HepG2 (cell line): ENCODE results near the gene KLF6. TPM values are rescaled to one million over a fixed set of nuclear protein-coding genes. Genes with fewer than 3 reads are reported as not detected.

Experiments used
- HNRNPK ChIP-seq: fragments of 200-400 bp; formaldehyde crosslinking; IDR thresholded peaks from 2 replicates; pipeline ENCODE4 v1.6.1; 2018; ENCODE audit warnings: low read length, low read depth, moderate library complexity, mild to moderate bottlenecking; ENCODE audit not compliant: poor library complexity, severe bottlenecking
- MYC ChIP-seq: sonication (generic); formaldehyde crosslinking; IDR thresholded peaks from 2 replicates; pipeline ENCODE4 v1.9.0; 2021; ENCODE audit warnings: missing genetic modification reagents, borderline replicate concordance
- NAIF1 ChIP-seq: sonication (generic); formaldehyde crosslinking; IDR thresholded peaks from 2 replicates; pipeline ENCODE4 v1.5.0; 2020; ENCODE audit warnings: mild to moderate bottlenecking, missing genetic modification reagents, borderline replicate concordance
- ZNF235 ChIP-seq: sonication (generic); formaldehyde crosslinking; IDR thresholded peaks from 2 replicates; pipeline ENCODE4 v1.8.1; 2023; ENCODE audit warnings: mild to moderate bottlenecking, missing genetic modification reagents, borderline replicate concordance
- ZNF768 ChIP-seq: sonication (generic); formaldehyde crosslinking; IDR thresholded peaks from 2 replicates; pipeline ENCODE4 v1.4.0; 2020; ENCODE audit warnings: missing genetic modification reagents
- ZNF788 ChIP-seq: sonication (generic); formaldehyde crosslinking; IDR thresholded peaks from 2 replicates; pipeline ENCODE4 v1.5.0; 2020; ENCODE audit warnings: mild to moderate bottlenecking, missing genetic modification reagents, borderline replicate concordance
- polyA plus RNA-seq, 8 experiments: library from polyadenylated mRNA; depleted of rRNA in 3 of 8; stranded (reverse) in 7 of 8; unstranded in 1 of 8; fragments of >200 nt; fragmentation: Illumina TruSeq in 4 of 8; extraction: Trizol in 4 of 8; gene quantifications; 2 replicates each; pipeline versions ENCODE4 v1.2.1 to v1.2.3, GENCODE V29; 2011 to 2016; ENCODE audit warnings: low read depth in 4 of 8, missing spikeins in 1 of 8, mixed read lengths in 1 of 8; ENCODE audit not compliant: insufficient read depth in 1 of 8
- total RNA-seq, 5 experiments: library from RNA; depleted of rRNA; stranded (reverse); fragments of >200 nt; fragmentation: Illumina TruSeq; extraction: Trizol; gene quantifications; 2 replicates each; pipeline ENCODE4 v1.2.3, GENCODE V29; 2016; ENCODE audit warnings: low read depth in 1 of 5
- TF ChIP-seq, protein P1 (sequence below): sonication (generic); formaldehyde crosslinking; IDR thresholded peaks from 2 replicates; pipeline ENCODE4 v1.5.0; 2020; ENCODE audit warnings: missing genetic modification reagents
- TF ChIP-seq, protein P2 (sequence below), 2 experiments: fragments of 450-650 bp in 1 of 2; sonication (generic) in 1 of 2; formaldehyde crosslinking; IDR thresholded peaks; 2 replicates each; pipeline versions ENCODE4 v1.5.0 to v1.8.0; 2020 to 2022; ENCODE audit warnings: mild to moderate bottlenecking in 1 of 2, missing genetic modification reagents in 1 of 2
- TF ChIP-seq, protein P3 (sequence below): sonication (generic); formaldehyde crosslinking; IDR thresholded peaks from 2 replicates; pipeline ENCODE4 v1.8.0; 2022; ENCODE audit warnings: missing genetic modification reagents, mild to moderate bottlenecking, borderline replicate concordance
- TF ChIP-seq, protein P4 (sequence below): sonication (generic); formaldehyde crosslinking; IDR thresholded peaks from 2 replicates; pipeline ENCODE4 v1.9.0; 2021; ENCODE audit warnings: mild to moderate bottlenecking, missing genetic modification reagents
- TF ChIP-seq, protein P5 (sequence below): IDR thresholded peaks from 2 replicates; pipeline ENCODE4 v1.6.1; 2016; ENCODE audit warnings: low read depth, missing genetic modification reagents, missing compliant biosample characterization

KLF6 gene
- total and polyA plus RNA-seq, 2 of the 13 experiments (the other 11 are each of a cell fraction or from before 2014, with no cell fraction given) = 27.0 to 71.9 TPM

DNA sequence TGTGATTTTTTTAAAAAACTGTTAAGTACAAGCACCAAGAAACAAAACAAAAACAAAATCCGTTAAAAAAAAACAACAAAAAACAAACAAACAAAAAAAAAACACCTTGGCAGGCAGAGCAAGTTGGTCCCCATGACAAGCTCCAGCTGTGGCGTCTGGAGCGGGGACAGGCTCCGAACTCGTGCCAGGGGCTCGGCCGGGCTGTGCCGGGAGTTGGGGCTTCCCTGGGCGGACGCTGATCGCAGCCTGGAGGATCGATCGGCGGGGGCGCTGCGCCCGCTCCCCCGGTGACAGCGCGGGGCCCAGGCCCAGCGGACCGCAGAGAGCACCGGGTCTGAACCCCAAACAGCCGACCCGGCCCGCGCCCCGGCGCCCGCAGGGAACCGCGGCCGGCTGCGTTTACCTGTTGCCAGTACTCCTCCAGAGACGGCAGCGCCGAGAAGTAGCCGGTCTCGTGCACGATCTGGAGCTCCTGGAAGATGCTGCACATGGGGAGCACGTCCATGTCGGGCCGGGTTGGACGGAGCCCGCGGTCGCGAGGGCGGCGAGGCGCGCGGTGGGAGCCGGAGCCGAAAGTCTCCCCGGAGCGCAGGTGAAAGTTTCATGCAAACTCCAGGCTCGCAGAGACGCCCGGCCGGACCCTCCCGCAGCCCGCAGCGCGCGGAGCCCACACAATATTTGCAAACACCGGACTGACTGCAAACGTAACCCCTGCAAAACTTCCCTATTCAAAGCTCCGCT is at the start of gene KLF6 (continued):
- TF ChIP-seq, protein P1, sequence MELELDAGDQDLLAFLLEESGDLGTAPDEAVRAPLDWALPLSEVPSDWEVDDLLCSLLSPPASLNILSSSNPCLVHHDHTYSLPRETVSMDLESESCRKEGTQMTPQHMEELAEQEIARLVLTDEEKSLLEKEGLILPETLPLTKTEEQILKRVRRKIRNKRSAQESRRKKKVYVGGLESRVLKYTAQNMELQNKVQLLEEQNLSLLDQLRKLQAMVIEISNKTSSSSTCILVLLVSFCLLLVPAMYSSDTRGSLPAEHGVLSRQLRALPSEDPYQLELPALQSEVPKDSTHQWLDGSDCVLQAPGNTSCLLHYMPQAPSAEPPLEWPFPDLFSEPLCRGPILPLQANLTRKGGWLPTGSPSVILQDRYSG (CRISPR knock-in tag) = peak; percentile 49; the same call in 1 of the 2 replicates
- TF ChIP-seq, protein P2, sequence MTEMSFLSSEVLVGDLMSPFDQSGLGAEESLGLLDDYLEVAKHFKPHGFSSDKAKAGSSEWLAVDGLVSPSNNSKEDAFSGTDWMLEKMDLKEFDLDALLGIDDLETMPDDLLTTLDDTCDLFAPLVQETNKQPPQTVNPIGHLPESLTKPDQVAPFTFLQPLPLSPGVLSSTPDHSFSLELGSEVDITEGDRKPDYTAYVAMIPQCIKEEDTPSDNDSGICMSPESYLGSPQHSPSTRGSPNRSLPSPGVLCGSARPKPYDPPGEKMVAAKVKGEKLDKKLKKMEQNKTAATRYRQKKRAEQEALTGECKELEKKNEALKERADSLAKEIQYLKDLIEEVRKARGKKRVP (CRISPR knock-in tag; IDR thresholded peaks at IDR 0.05) = peak in 1 of 2 experiments; percentile 3; a peak in 1 of 4 replicates
- TF ChIP-seq, protein P3, sequence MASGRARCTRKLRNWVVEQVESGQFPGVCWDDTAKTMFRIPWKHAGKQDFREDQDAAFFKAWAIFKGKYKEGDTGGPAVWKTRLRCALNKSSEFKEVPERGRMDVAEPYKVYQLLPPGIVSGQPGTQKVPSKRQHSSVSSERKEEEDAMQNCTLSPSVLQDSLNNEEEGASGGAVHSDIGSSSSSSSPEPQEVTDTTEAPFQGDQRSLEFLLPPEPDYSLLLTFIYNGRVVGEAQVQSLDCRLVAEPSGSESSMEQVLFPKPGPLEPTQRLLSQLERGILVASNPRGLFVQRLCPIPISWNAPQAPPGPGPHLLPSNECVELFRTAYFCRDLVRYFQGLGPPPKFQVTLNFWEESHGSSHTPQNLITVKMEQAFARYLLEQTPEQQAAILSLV (CRISPR knock-in tag) = no peak; the same call in 1 of the 2 replicates
- TF ChIP-seq, protein P4, sequence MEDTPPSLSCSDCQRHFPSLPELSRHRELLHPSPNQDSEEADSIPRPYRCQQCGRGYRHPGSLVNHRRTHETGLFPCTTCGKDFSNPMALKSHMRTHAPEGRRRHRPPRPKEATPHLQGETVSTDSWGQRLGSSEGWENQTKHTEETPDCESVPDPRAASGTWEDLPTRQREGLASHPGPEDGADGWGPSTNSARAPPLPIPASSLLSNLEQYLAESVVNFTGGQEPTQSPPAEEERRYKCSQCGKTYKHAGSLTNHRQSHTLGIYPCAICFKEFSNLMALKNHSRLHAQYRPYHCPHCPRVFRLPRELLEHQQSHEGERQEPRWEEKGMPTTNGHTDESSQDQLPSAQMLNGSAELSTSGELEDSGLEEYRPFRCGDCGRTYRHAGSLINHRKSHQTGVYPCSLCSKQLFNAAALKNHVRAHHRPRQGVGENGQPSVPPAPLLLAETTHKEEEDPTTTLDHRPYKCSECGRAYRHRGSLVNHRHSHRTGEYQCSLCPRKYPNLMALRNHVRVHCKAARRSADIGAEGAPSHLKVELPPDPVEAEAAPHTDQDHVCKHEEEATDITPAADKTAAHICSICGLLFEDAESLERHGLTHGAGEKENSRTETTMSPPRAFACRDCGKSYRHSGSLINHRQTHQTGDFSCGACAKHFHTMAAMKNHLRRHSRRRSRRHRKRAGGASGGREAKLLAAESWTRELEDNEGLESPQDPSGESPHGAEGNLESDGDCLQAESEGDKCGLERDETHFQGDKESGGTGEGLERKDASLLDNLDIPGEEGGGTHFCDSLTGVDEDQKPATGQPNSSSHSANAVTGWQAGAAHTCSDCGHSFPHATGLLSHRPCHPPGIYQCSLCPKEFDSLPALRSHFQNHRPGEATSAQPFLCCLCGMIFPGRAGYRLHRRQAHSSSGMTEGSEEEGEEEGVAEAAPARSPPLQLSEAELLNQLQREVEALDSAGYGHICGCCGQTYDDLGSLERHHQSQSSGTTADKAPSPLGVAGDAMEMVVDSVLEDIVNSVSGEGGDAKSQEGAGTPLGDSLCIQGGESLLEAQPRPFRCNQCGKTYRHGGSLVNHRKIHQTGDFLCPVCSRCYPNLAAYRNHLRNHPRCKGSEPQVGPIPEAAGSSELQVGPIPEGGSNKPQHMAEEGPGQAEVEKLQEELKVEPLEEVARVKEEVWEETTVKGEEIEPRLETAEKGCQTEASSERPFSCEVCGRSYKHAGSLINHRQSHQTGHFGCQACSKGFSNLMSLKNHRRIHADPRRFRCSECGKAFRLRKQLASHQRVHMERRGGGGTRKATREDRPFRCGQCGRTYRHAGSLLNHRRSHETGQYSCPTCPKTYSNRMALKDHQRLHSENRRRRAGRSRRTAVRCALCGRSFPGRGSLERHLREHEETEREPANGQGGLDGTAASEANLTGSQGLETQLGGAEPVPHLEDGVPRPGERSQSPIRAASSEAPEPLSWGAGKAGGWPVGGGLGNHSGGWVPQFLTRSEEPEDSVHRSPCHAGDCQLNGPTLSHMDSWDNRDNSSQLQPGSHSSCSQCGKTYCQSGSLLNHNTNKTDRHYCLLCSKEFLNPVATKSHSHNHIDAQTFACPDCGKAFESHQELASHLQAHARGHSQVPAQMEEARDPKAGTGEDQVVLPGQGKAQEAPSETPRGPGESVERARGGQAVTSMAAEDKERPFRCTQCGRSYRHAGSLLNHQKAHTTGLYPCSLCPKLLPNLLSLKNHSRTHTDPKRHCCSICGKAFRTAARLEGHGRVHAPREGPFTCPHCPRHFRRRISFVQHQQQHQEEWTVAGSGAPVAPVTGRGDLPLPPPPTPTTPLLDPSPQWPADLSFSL (CRISPR knock-in tag) = peak; percentile 50; the same call in 1 of the 2 replicates
- TF ChIP-seq HNRNPK (peak; percentile 7), ZNF768 (CRISPR knock-in tag) (peak; percentile 68), NAIF1 (CRISPR knock-in tag) (peak; percentile 14; the same call in 1 of the 2 replicates), MYC (CRISPR knock-in tag) (peak; percentile 15; the same call in 1 of the 2 replicates), ZNF235 (CRISPR knock-in tag) (0 out of 2 replicates have a peak, but pooled peaks have one; percentile 9), ZNF788 (CRISPR knock-in tag) (peak; percentile 78)
- TF ChIP-seq, protein P5, sequence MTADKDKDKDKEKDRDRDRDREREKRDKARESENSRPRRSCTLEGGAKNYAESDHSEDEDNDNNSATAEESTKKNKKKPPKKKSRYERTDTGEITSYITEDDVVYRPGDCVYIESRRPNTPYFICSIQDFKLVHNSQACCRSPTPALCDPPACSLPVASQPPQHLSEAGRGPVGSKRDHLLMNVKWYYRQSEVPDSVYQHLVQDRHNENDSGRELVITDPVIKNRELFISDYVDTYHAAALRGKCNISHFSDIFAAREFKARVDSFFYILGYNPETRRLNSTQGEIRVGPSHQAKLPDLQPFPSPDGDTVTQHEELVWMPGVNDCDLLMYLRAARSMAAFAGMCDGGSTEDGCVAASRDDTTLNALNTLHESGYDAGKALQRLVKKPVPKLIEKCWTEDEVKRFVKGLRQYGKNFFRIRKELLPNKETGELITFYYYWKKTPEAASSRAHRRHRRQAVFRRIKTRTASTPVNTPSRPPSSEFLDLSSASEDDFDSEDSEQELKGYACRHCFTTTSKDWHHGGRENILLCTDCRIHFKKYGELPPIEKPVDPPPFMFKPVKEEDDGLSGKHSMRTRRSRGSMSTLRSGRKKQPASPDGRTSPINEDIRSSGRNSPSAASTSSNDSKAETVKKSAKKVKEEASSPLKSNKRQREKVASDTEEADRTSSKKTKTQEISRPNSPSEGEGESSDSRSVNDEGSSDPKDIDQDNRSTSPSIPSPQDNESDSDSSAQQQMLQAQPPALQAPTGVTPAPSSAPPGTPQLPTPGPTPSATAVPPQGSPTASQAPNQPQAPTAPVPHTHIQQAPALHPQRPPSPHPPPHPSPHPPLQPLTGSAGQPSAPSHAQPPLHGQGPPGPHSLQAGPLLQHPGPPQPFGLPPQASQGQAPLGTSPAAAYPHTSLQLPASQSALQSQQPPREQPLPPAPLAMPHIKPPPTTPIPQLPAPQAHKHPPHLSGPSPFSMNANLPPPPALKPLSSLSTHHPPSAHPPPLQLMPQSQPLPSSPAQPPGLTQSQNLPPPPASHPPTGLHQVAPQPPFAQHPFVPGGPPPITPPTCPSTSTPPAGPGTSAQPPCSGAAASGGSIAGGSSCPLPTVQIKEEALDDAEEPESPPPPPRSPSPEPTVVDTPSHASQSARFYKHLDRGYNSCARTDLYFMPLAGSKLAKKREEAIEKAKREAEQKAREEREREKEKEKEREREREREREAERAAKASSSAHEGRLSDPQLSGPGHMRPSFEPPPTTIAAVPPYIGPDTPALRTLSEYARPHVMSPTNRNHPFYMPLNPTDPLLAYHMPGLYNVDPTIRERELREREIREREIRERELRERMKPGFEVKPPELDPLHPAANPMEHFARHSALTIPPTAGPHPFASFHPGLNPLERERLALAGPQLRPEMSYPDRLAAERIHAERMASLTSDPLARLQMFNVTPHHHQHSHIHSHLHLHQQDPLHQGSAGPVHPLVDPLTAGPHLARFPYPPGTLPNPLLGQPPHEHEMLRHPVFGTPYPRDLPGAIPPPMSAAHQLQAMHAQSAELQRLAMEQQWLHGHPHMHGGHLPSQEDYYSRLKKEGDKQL (CRISPR knock-in tag) = no peak
